ENCODE results near the gene EFCAB6. TPM values are rescaled to one million over a fixed set of nuclear protein-coding genes. Genes with fewer than 3 reads are reported as not detected.

EFCAB6 gene
- total and polyA plus RNA-seq, 4 donors, result 0.14 to 2.1 (median 0.53) TPM

- Histone ChIP-seq H3K9me3 (ENCODE audit: control insufficient read depth in 4 of 4, low read length in 3 of 4) (no peaks in the 10 kb centered on the region), H3K4me1 (ENCODE audit: control insufficient read depth in 4 of 4, insufficient read depth in 4 of 4, low read length in 3 of 4) (no peaks in the 10 kb centered on the region), H3K27ac (ENCODE audit: low read depth in 1 of 2, low read length in 2 of 2) (no peak overlapping the region), H3K9ac (ENCODE audit: low read depth in 1 of 2, low read length in 2 of 2) (no peak overlapping the region), H3K4me3 (ENCODE audit: low read depth in 1 of 3, low read length in 3 of 3) (no peak overlapping the region), H3K27me3 (ENCODE audit: control insufficient read depth in 4 of 4, insufficient read depth in 4 of 4, low read length in 3 of 4) (no peaks in the 10 kb centered on the region), H3K36me3 (ENCODE audit: control insufficient read depth in 4 of 4, insufficient read depth in 3 of 4, low read depth in 1 of 4, low read length in 3 of 4) (no peaks in the 10 kb centered on the region)
- DNase-seq (ENCODE audit: low spot score), result no peak
- no peak for TF ChIP-seq FOXA1 (IDR thresholded peaks at IDR 0.05)
- TF ChIP-seq SP1 (IDR thresholded peaks at IDR 0.05), result no peak
- no peak for TF ChIP-seq EGR1 (IDR thresholded peaks at IDR 0.05; ENCODE audit: low read depth in 2 of 2)
- TF ChIP-seq NR2F2 (IDR thresholded peaks at IDR 0.05), result no peak
- TF ChIP-seq HNF4A (conservative IDR thresholded peaks at IDR 0.05), result no peak
- no peak for TF ChIP-seq JUND (IDR thresholded peaks at IDR 0.05)
- TF ChIP-seq RAD21 (IDR thresholded peaks at IDR 0.05), result no peak
- TF ChIP-seq ZBTB33 (IDR thresholded peaks at IDR 0.05), result no peak
- no peak for TF ChIP-seq ATF3 (IDR thresholded peaks at IDR 0.05)
- no peak for TF ChIP-seq TAF1 (conservative IDR thresholded peaks at IDR 0.05)
- TF ChIP-seq HNF4G (IDR thresholded peaks at IDR 0.05), result no peak
- no peak for TF ChIP-seq REST (IDR thresholded peaks at IDR 0.05)
- TF ChIP-seq CTCF (IDR thresholded peaks at IDR 0.05; ENCODE audit: low read depth, low read length, missing input control), result no peak
- TF ChIP-seq RXRA (IDR thresholded peaks at IDR 0.05), result no peak
- WGBS, result 86% methylated on average over 9 of the region's 9 CpGs
Measured at GRCh38 chr22:43734370-43735150, 77.5 kb downstream of the EFCAB6 start.

- no peaks in the 10 kb centered on the region for H3K27me3 ChIP-seq (ENCODE audit: control insufficient read depth in 4 of 4, insufficient read depth in 4 of 4, low read length in 3 of 4)
- H3K27ac ChIP-seq (ENCODE audit: low read depth in 1 of 2, low read length in 2 of 2), result no peak overlapping the region
- no peak for DNase-seq (ENCODE audit: low spot score)
- H3K9ac ChIP-seq (ENCODE audit: low read depth in 1 of 2, low read length in 2 of 2), result no peak overlapping the region
- H3K4me1 ChIP-seq (ENCODE audit: control insufficient read depth in 4 of 4, insufficient read depth in 4 of 4, low read length in 3 of 4), result no peaks in the 10 kb centered on the region
- H3K4me3 ChIP-seq (ENCODE audit: low read depth in 1 of 3, low read length in 3 of 3), result no peak overlapping the region
- H3K36me3 ChIP-seq (ENCODE audit: control insufficient read depth in 4 of 4, insufficient read depth in 3 of 4, low read depth in 1 of 4, low read length in 3 of 4), result no peaks in the 10 kb centered on the region
- H3K9me3 ChIP-seq (ENCODE audit: control insufficient read depth in 4 of 4, low read length in 3 of 4), result no peaks in the 10 kb centered on the region
- no peak for TF ChIP-seq HNF4G (IDR thresholded peaks at IDR 0.05)
- no peak for TF ChIP-seq MAX (IDR thresholded peaks at IDR 0.05)
- 87% methylated on average over 2 of the region's 2 CpGs for WGBS
Measured at GRCh38 chr22:43733138-43733537, 79.0 kb downstream of the EFCAB6 start.
